ENCODE measurements around the gene MOB1B.
"Not testable (repeated sequence)": the region's sequence is repeated elsewhere in the genome, so short reads cannot be mapped to it uniquely, and the experiment has no call there.

DNA sequence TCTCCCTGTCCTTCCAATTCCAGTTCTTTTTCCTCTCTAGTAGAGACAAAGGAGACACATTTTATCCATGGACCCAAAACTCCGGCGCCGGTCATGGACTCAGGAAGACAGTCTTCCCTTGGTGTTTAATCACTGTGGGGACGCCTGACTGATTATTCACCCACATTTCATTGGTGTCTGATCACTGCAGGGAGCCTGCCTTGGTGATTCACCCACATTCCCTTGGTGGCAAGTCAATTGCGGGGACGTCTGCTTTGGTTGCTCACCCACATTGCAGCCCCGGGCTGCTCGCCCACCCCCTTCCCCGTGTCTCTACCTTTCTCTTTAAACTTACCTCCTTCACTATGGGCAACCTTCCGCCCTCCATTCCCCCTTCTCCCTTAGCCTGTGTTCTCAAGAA is 129.9 kb downstream of the MOB1B start:
- TF ChIP-seq TARDBP (IDR thresholded peaks at IDR 0.05); L3MBTL2 (conservative IDR thresholded peaks at IDR 0.05); CTBP1 (IDR thresholded peaks at IDR 0.05; ENCODE audit: borderline replicate concordance); HDGF (IDR thresholded peaks at IDR 0.05; ENCODE audit: borderline replicate concordance): not testable (repeated sequence)
- TF ChIP-seq, protein P1, sequence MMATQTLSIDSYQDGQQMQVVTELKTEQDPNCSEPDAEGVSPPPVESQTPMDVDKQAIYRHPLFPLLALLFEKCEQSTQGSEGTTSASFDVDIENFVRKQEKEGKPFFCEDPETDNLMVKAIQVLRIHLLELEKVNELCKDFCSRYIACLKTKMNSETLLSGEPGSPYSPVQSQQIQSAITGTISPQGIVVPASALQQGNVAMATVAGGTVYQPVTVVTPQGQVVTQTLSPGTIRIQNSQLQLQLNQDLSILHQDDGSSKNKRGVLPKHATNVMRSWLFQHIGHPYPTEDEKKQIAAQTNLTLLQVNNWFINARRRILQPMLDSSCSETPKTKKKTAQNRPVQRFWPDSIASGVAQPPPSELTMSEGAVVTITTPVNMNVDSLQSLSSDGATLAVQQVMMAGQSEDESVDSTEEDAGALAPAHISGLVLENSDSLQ (IDR thresholded peaks at IDR 0.05) = not testable (repeated sequence)

Data from HEK293T (cell line).